DND-41 (cell line): Measurements from ENCODE around the gene LHCGR.

Source experiments
- ATAC-seq: fragments of 200-7000 bp; cut with Tn5 transposase; 3 replicates; pipeline ENCODE4 v1.9.1; 2021; ENCODE audit warnings: low read depth; ENCODE audit not compliant: insufficient read depth
- DNase-seq: peaks from one replicate; pipeline ENCODE4 v3.0.0-alpha.2; 2020
- H2AFZ ChIP-seq: 2 replicates; pipeline ENCODE4 v1.6.0; 2012; ENCODE audit warnings: low read depth, low read length
- H3K27ac ChIP-seq: 2 replicates; pipeline ENCODE4 v1.5.1; 2012; ENCODE audit warnings: low read length, inconsistent platforms
- H3K27me3 ChIP-seq: fragments of 200-600 bp; sonication (generic); 2 replicates; pipeline ENCODE4 v1.6.0; 2012; ENCODE audit warnings: low read length, mild to moderate bottlenecking, inconsistent platforms; ENCODE audit not compliant: insufficient read depth, poor library complexity
- H3K36me3 ChIP-seq: 2 replicates; pipeline ENCODE4 v1.5.1; 2012; ENCODE audit warnings: low read length, inconsistent platforms; ENCODE audit not compliant: insufficient read depth
- H3K4me1 ChIP-seq: 2 replicates; pipeline ENCODE4 v1.5.1; 2012; ENCODE audit warnings: mild to moderate bottlenecking, low read length; ENCODE audit not compliant: insufficient read depth
- H3K4me2 ChIP-seq: 2 replicates; pipeline ENCODE4 v1.6.0; 2012; ENCODE audit warnings: mild to moderate bottlenecking, moderate library complexity, low read length, inconsistent platforms; ENCODE audit not compliant: insufficient read depth
- H3K4me3 ChIP-seq, 2 experiments: fragments of 200-600 bp in 1 of 2; shearing (Covaris generic) in 1 of 2; 2 replicates each; pipeline ENCODE4 v1.5.1; 2012 to 2016; ENCODE audit warnings: inconsistent platforms in 2 of 2, low read length in 2 of 2, mild to moderate bottlenecking in 2 of 2, low read depth in 1 of 2, moderate library complexity in 1 of 2
- H3K79me2 ChIP-seq: 2 replicates; pipeline ENCODE4 v1.6.0; 2012; ENCODE audit warnings: low read length, inconsistent platforms; ENCODE audit not compliant: insufficient read depth
- H3K9ac ChIP-seq: 2 replicates; pipeline ENCODE4 v1.6.0; 2012; ENCODE audit warnings: low read depth, mild to moderate bottlenecking, inconsistent platforms, low read length, moderate library complexity
- H3K9me3 ChIP-seq: 2 replicates; pipeline ENCODE4 v1.5.1; 2012; ENCODE audit warnings: low read length, moderate library complexity, mild to moderate bottlenecking, inconsistent platforms; ENCODE audit not compliant: insufficient read depth, severe bottlenecking
- H4K20me1 ChIP-seq: 2 replicates; pipeline ENCODE4 v1.6.0; 2012; ENCODE audit warnings: low read length; ENCODE audit not compliant: insufficient read depth
- CTCF ChIP-seq: IDR thresholded peaks from 2 replicates; pipeline ENCODE4 v1.5.1; 2012; ENCODE audit warnings: borderline replicate concordance, low read length, moderate library complexity, mild to moderate bottlenecking; ENCODE audit not compliant: poor library complexity, severe bottlenecking; ENCODE audit errors: extremely low read depth
- EZH2 ChIP-seq: IDR thresholded peaks from 3 replicates; pipeline ENCODE4 v1.6.1; 2012; ENCODE audit warnings: borderline replicate concordance, low read depth, mild to moderate bottlenecking, moderate library complexity, low read length, inconsistent platforms; ENCODE audit not compliant: severe bottlenecking

Gene LHCGR

DNA sequence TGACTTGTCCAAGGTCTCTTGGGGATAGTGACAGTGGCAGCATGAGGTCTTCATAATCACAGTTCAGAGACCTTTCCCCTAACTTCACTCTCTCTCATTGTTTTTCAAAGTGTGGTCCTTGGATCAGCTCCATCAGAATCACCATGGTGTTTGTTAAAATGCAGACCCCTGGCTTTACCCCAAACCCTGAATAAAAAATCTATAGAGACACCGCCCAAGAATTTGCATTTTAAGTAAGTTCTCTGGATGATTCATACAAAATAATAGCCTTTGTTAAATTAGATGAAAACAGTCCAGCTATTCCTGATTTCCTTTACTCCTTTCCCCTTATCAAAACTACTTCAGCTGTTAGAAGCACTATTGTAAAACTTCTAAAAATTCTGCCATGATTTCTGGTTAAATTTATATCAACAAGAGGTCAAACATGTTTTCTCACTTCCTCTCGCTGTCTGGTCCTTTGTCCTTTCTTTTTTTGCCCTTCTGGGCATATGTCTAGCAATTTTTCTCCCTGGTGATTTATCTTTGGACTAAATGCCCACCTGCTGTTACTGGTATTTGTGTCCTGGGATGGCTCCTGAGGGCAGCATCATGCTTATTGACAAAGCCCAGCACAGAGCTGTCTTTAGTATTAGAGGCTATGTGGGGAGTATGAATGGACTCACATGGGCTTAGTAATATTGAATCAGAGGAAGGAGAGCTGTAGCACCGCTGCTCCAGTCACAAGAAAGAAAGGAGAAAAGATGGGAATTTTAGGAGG, 63.4 kb downstream of the LHCGR start:
- no peaks in the 10 kb centered on the region for H4K20me1 ChIP-seq
- no peak overlapping the region for H3K4me3 ChIP-seq
- ATAC-seq (no peak), DNase-seq (no peak)
- no peaks in the 10 kb centered on the region for H3K9me3 ChIP-seq
- H3K27ac ChIP-seq: no peak overlapping the region
- H3K79me2 ChIP-seq: no peaks in the 10 kb centered on the region
- H3K4me2 ChIP-seq: no peak overlapping the region
- peaks cover 2% of the 10 kb centered on the region for H3K27me3 ChIP-seq
- no peaks in the 10 kb centered on the region for H3K4me1 ChIP-seq
- no peak overlapping the region for H3K9ac ChIP-seq
- no peak for TF ChIP-seq EZH2
- TF ChIP-seq CTCF: no peak
- H3K36me3 ChIP-seq: no peaks in the 10 kb centered on the region
- no peak overlapping the region for H2AFZ ChIP-seq

DNA sequence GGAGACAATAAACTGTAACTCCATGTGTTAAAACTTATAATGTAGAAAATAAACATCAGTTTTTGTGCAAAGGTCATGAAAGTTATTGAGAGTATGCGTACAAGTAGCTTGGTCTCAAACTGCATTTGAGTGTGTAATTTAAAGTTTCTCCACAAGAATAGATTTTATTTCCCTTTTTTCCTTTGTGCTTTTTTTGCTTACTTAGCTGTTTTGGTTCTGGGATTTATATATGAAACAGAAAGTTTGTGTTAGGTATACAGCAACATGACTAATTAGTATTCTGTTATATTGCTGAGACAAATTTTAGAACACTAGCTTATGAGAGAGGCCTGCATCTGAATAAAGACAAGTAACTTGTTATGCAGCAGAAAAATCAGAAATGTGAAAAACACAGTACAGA, 70.4 kb downstream of the LHCGR start:
- Histone ChIP-seq H3K4me3 (no peak overlapping the region), H3K27me3 (no peaks in the 10 kb centered on the region), H3K9me3 (no peaks in the 10 kb centered on the region), H3K4me1 (no peaks in the 10 kb centered on the region), H3K27ac (no peak overlapping the region), H2AFZ (no peak overlapping the region), H3K9ac (no peak overlapping the region), H3K4me2 (no peak overlapping the region), H3K36me3 (no peaks in the 10 kb centered on the region), H3K79me2 (no peaks in the 10 kb centered on the region), H4K20me1 (no peaks in the 10 kb centered on the region)
- ATAC-seq (no peak), DNase-seq (no peak)
- TF ChIP-seq EZH2: no peak
- TF ChIP-seq CTCF: no peak

GRCh38 chr2:48677450-48677849, 78.1 kb downstream of the LHCGR start:
- H3K4me2 ChIP-seq: no peak overlapping the region
- no peak overlapping the region for H3K9ac ChIP-seq
- H3K4me1 ChIP-seq: no peaks in the 10 kb centered on the region
- H3K4me3 ChIP-seq: no peak overlapping the region
- no peaks in the 10 kb centered on the region for H4K20me1 ChIP-seq
- H3K27ac ChIP-seq: no peak overlapping the region
- H2AFZ ChIP-seq: no peak overlapping the region
- H3K27me3 ChIP-seq: peaks cover 3% of the 10 kb centered on the region
- no peak for ATAC-seq
- TF ChIP-seq EZH2: no peak
- no peak for TF ChIP-seq CTCF
- no peak for DNase-seq
- no peaks in the 10 kb centered on the region for H3K79me2 ChIP-seq
- H3K9me3 ChIP-seq: no peaks in the 10 kb centered on the region
- H3K36me3 ChIP-seq: no peaks in the 10 kb centered on the region
